ENCODE results near the gene DDC. TPM values are rescaled to one million over a fixed set of nuclear protein-coding genes. Genes with fewer than 3 reads are reported as not detected.

Gene DDC
- polyA plus RNA-seq, 1 donor (not counting 4 experiments of a cell fraction or from before 2014, with no cell fraction given) = not detected

GRCh38 chr7:50507898-50508470, 57.2 kb downstream of the DDC start:
- H3K4me1 ChIP-seq (ENCODE audit: control insufficient read depth, extremely low read depth, insufficient read depth, low read length) = no peaks in the 10 kb centered on the region
- H3K27ac ChIP-seq (ENCODE audit: control insufficient read depth, insufficient read depth, low read length) = no peak overlapping the region
- no peak overlapping the region for H3K4me2 ChIP-seq (ENCODE audit: control insufficient read depth, extremely low read depth, insufficient read depth, low read depth, low read length)
- no peaks in the 10 kb centered on the region for H3K79me2 ChIP-seq (ENCODE audit: control insufficient read depth, insufficient read depth, low read length)
- no peaks in the 10 kb centered on the region for H3K27me3 ChIP-seq (ENCODE audit: control insufficient read depth, extremely low read depth, insufficient read depth, low read length)
- TF ChIP-seq EZH2 (IDR thresholded peaks at IDR 0.05; ENCODE audit: low read length) (no peak), CTCF (optimal IDR thresholded peaks at IDR 0.05 in 1 of 3, IDR thresholded peaks at IDR 0.05 in 1 of 3, conservative IDR thresholded peaks at IDR 0.05 in 1 of 3; ENCODE audit: extremely low read depth in 1 of 3, insufficient read depth in 2 of 3, low read length in 3 of 3) (no peak)
- dilution Hi-C loops (cut with MboI; ENCODE audit: extremely low pct_ligation_motif_present, low sequenced_read_pairs) = no loop called here
- H3K9me3 ChIP-seq (ENCODE audit: control insufficient read depth, low read depth, low read length) = no peaks in the 10 kb centered on the region
- no peaks in the 10 kb centered on the region for H4K20me1 ChIP-seq (ENCODE audit: control insufficient read depth, extremely low read depth, insufficient read depth, low read length)
- FAIRE-seq (no peak), DNase-seq (ENCODE audit: low read depth, low spot score) (no peak)
- H3K9ac ChIP-seq (ENCODE audit: control insufficient read depth, extremely low read depth, insufficient read depth, low read length) = no peak overlapping the region
- H2AFZ ChIP-seq (ENCODE audit: control insufficient read depth, low read length) = no peak overlapping the region
- no peak overlapping the region for H3K4me3 ChIP-seq (ENCODE audit: control insufficient read depth in 2 of 3, extremely low read depth in 1 of 3, insufficient read depth in 2 of 3, low read depth in 1 of 3, low read length in 3 of 3)
- no peaks in the 10 kb centered on the region for H3K36me3 ChIP-seq (ENCODE audit: control insufficient read depth in 2 of 2, extremely low read depth in 1 of 2, insufficient read depth in 2 of 2, low read length in 2 of 2)
- no peaks in the 10 kb centered on the region for H3K9me1 ChIP-seq (ENCODE audit: control insufficient read depth, extremely low read depth, insufficient read depth, low read length)

GRCh38 chr7:50505553-50506210, 59.5 kb downstream of the DDC start:
- Histone ChIP-seq H3K9me3 (ENCODE audit: control insufficient read depth, low read depth, low read length) (no peaks in the 10 kb centered on the region), H3K36me3 (ENCODE audit: control insufficient read depth in 2 of 2, extremely low read depth in 1 of 2, insufficient read depth in 2 of 2, low read length in 2 of 2) (no peaks in the 10 kb centered on the region), H3K4me3 (ENCODE audit: control insufficient read depth in 2 of 3, extremely low read depth in 1 of 3, insufficient read depth in 2 of 3, low read depth in 1 of 3, low read length in 3 of 3) (no peak overlapping the region), H3K4me2 (ENCODE audit: control insufficient read depth, extremely low read depth, insufficient read depth, low read depth, low read length) (no peak overlapping the region), H3K9ac (ENCODE audit: control insufficient read depth, extremely low read depth, insufficient read depth, low read length) (no peak overlapping the region), H3K79me2 (ENCODE audit: control insufficient read depth, insufficient read depth, low read length) (no peaks in the 10 kb centered on the region), H4K20me1 (ENCODE audit: control insufficient read depth, extremely low read depth, insufficient read depth, low read length) (no peaks in the 10 kb centered on the region), H2AFZ (ENCODE audit: control insufficient read depth, low read length) (no peak overlapping the region), H3K27me3 (ENCODE audit: control insufficient read depth, extremely low read depth, insufficient read depth, low read length) (no peaks in the 10 kb centered on the region), H3K27ac (ENCODE audit: control insufficient read depth, insufficient read depth, low read length) (no peak overlapping the region), H3K4me1 (ENCODE audit: control insufficient read depth, extremely low read depth, insufficient read depth, low read length) (peaks cover 12% of the 10 kb centered on the region), H3K9me1 (ENCODE audit: control insufficient read depth, extremely low read depth, insufficient read depth, low read length) (no peaks in the 10 kb centered on the region)
- DNase-seq (ENCODE audit: low read depth, low spot score) = no peak
- TF ChIP-seq EZH2 (IDR thresholded peaks at IDR 0.05; ENCODE audit: low read length) (no peak), CTCF (optimal IDR thresholded peaks at IDR 0.05 in 1 of 3, IDR thresholded peaks at IDR 0.05 in 1 of 3, conservative IDR thresholded peaks at IDR 0.05 in 1 of 3; ENCODE audit: extremely low read depth in 1 of 3, insufficient read depth in 2 of 3, low read length in 3 of 3) (no peak)
- dilution Hi-C loops (cut with MboI; ENCODE audit: extremely low pct_ligation_motif_present, low sequenced_read_pairs) = no loop called here
- FAIRE-seq = no peak

Measured in keratinocyte (primary cell).